ENCODE measurements around the gene EHF. TPM values are rescaled to one million over a fixed set of nuclear protein-coding genes. Genes with fewer than 3 reads are reported as not detected.
A peak's percentile ranks its signal among the peaks of the same experiment; 100 is the strongest.

The EHF gene
- total RNA-seq, 1 donor from 2014 or later, result 36.4 TPM

DNA sequence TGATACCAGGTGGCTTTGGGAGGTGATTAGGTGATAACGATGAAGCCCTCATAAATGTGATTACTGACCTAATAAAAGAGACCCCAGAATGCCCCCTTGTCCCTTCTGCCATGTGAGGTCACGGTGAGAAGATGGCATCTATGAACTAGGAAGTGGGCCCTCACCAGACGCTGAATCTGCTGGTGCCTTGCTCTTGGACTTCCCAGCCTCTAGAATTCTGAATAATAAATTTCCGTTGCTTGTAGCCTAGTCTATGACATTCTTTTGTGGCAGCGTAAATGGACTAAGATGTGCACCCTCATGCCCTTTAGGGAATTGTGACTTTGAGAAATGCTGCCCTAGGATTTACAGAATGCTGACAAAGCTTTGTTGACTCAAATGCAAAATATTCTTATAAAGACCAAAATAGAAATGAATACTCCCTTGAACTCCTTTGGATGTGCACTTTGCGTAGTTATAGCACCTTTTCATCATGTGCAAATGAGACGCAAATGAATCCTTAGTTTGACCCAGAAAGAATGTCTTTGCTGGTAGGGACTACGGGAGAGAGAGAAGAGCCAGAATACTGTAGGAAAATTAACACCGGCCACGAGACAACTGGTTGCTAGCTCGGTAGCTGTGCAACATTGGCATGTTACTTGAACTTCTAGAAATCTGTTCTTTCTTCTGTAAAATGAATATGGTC, 24.8 kb upstream of the EHF start:
- no peak for DNase-seq

DNA sequence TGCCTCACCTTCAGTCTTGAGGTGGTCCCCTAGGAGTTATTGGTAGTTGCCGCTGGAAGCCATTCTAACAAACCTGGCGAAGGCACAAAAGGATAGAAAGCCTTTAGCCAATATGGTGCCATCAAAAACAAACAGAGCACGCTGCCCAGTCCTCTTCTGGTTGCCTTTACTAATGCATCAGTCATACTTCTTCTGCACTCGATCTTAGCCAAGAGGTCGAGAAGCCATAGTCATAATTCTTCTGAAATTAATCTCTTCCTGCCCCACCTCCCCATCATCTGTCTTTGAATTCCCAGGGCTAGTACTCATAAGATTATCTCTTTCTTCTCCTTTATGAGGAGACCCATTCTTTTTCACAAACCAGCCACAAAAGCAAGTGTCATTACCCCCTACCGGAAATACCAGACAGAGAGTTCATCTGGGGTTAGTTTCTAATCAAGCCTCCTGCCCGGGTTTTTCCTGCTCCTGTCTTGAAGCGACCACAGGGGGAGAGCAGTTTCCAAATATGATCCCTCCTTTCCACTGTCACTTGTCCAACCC, 21.4 kb upstream of the EHF start:
- no peak for TF ChIP-seq CTCF (IDR thresholded peaks at IDR 0.05)
- ATAC-seq (no peak), DNase-seq (no peak)
- no peaks in the 10 kb centered on the region for H3K36me3 ChIP-seq
- intact Hi-C loops (cut with DNase I), result no loop called here
- H3K4me1 ChIP-seq, result peaks cover 12% of the 10 kb centered on the region
- H3K27me3 ChIP-seq, result no peaks in the 10 kb centered on the region
- H3K27ac ChIP-seq, result peak overlapping the region; percentile 76
- no peak overlapping the region for H3K4me3 ChIP-seq
- no peaks in the 10 kb centered on the region for H3K9me3 ChIP-seq

More for the DNA sequence above, 24.8 kb upstream of the EHF start:
- H3K4me1 ChIP-seq, result peaks cover 8% of the 10 kb centered on the region
- H3K4me3 ChIP-seq, result no peak overlapping the region
- no peak overlapping the region for H3K27ac ChIP-seq
- H3K9me3 ChIP-seq, result no peaks in the 10 kb centered on the region
- H3K36me3 ChIP-seq, result no peaks in the 10 kb centered on the region
- no peak for ATAC-seq
- peaks cover 7% of the 10 kb centered on the region for H3K27me3 ChIP-seq
- intact Hi-C loops (cut with DNase I), result no loop called here
- no peak for TF ChIP-seq CTCF (IDR thresholded peaks at IDR 0.05)

DNA sequence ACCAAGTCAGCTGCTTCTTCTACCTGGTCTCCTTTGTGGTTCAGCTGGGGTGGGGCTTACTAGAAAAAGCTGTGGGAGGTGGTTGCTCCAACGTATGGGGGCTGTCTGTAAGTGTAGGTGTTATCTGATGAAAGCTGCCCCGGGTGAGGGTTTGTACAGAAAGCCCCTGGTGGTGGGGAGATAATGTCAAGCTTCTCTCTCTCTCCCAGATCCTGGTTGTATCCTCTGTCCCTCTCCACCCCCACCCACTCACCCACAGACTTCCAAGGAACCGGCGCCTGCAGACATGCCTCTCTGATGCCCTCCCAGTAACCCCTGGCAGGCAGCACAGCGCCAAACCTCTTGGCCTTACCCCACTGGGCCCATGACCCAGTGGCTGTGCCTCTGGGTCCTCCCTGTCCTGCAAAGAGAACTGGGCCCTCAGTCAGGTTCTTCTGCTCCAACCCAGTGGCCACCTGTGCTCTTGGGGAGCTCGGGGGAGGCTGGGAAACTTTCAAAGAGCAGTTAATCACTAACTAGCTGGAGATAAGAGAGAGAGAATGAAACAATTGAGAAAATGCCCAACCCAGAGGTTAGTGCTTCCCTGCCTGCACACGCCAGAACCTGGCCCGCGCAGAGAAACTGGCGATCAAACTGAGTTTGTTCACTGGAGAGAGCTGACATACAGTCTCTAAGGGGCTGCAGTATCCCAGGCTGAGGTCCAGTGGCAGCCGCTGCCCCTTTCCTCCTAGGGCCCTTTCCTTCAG, 20.4 kb upstream of the EHF start:
- intact Hi-C loops (cut with DNase I), result no loop called here
- Histone ChIP-seq H3K27ac (peak overlapping the region; percentile 76), H3K4me1 (peaks cover 12% of the 10 kb centered on the region), H3K4me3 (no peak overlapping the region), H3K9me3 (no peaks in the 10 kb centered on the region), H3K27me3 (no peaks in the 10 kb centered on the region), H3K36me3 (no peaks in the 10 kb centered on the region)
- DNase-seq (peak; percentile 76), ATAC-seq (peak; percentile 87)
- no peak for TF ChIP-seq CTCF (IDR thresholded peaks at IDR 0.05)

DNA sequence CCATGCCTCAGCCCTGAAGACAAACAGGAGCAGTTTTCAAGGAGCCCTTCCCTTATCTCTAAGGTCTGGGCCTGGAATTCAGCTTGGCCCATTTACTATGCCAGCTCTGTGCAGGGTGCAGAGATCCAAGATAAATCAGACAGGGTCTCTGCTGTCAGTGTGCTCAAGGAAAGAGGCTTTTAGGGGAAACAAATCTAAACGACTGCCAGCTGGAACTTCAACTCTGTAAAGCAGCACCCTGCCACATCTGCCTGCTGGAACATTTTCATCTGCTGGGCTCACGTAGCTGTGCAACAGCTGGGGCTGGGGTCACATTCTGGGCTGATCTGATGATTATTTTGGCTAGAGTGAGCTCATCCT, 19.8 kb upstream of the EHF start:
- Histone ChIP-seq H3K4me3 (no peak overlapping the region), H3K36me3 (no peaks in the 10 kb centered on the region), H3K27ac (peak overlapping the region; percentile 76), H3K27me3 (no peaks in the 10 kb centered on the region), H3K9me3 (no peaks in the 10 kb centered on the region), H3K4me1 (peaks cover 12% of the 10 kb centered on the region)
- DNase-seq (no peak), ATAC-seq (peak; percentile 69)
- TF ChIP-seq CTCF (IDR thresholded peaks at IDR 0.05), result no peak
- intact Hi-C loops (cut with DNase I), result no loop called here

DNA sequence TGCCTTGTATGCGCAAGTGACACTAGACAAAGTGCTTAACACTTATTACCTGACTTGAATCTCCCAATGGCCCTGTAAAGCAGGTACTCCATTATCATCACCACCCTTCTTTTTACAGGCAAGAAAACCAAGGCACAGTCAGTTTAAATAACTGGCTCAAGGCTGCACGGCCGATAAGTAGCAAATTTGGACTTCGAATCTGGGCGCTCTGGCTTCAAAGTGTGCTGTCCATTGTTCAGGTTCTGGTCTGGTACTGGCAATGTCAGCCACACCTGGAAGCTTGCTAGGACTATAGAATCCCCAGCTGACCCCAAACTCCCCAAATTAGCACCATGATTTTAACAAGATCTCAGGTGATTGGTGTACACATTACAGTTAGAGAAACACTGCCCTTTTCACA, 19.3 kb upstream of the EHF start:
- Histone ChIP-seq H3K4me3 (no peak overlapping the region), H3K36me3 (no peaks in the 10 kb centered on the region), H3K27me3 (no peaks in the 10 kb centered on the region), H3K4me1 (peaks cover 12% of the 10 kb centered on the region), H3K9me3 (no peaks in the 10 kb centered on the region), H3K27ac (peak overlapping the region; percentile 76)
- DNase-seq (no peak), ATAC-seq (no peak)
- intact Hi-C loops (cut with DNase I), result no loop called here
- TF ChIP-seq CTCF (IDR thresholded peaks at IDR 0.05), result no peak

Data from upper lobe of right lung (tissue), 1 donor.